ENCODE measurements around the gene MPZL2.

GRCh38 chr11:118310271-118310670 lies 46.2 kb upstream of the MPZL2 start:
- TF ChIP-seq, protein P1, sequence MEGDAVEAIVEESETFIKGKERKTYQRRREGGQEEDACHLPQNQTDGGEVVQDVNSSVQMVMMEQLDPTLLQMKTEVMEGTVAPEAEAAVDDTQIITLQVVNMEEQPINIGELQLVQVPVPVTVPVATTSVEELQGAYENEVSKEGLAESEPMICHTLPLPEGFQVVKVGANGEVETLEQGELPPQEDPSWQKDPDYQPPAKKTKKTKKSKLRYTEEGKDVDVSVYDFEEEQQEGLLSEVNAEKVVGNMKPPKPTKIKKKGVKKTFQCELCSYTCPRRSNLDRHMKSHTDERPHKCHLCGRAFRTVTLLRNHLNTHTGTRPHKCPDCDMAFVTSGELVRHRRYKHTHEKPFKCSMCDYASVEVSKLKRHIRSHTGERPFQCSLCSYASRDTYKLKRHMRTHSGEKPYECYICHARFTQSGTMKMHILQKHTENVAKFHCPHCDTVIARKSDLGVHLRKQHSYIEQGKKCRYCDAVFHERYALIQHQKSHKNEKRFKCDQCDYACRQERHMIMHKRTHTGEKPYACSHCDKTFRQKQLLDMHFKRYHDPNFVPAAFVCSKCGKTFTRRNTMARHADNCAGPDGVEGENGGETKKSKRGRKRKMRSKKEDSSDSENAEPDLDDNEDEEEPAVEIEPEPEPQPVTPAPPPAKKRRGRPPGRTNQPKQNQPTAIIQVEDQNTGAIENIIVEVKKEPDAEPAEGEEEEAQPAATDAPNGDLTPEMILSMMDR (IDR thresholded peaks at IDR 0.05; ENCODE audit: insufficient read depth, low read depth, low read length): no peak
- TF ChIP-seq EZH2 (IDR thresholded peaks at IDR 0.05; ENCODE audit: insufficient read depth, low read length): no peak
